HG02852 (cell line): ENCODE measurements around the gene LYAR.

Experiments
- ATAC-seq: cut with Tn5 transposase; IDR thresholded peaks from one replicate; pipeline ENCODE4 v1.9.1; 2021; ENCODE audit warnings: mild to moderate bottlenecking, moderate library complexity; ENCODE audit not compliant: unreplicated experiment

The LYAR gene

GRCh38 chr4:4225915-4226605 lies 63.9 kb downstream of the LYAR start:
- no peak for ATAC-seq
